Ascending aorta (tissue), 2 donors: Measurements from ENCODE around the gene PXYLP1. TPM values are rescaled to one million over a fixed set of nuclear protein-coding genes. Genes with fewer than 3 reads are reported as not detected.

Experiments
- DNase-seq, 2 donors: peaks; one replicate each; pipeline ENCODE4 v3.0.0-alpha.2; 2019; ENCODE audit warnings: low spot score in 2 of 2
- H3K27ac ChIP-seq, 2 donors: fragments of 200-600 bp; sonication (generic); one replicate each; pipeline ENCODE4 v1.5.1; 2016 to 2017; ENCODE audit warnings: mild to moderate bottlenecking in 1 of 2
- H3K27me3 ChIP-seq: fragments of 200-600 bp; sonication (generic); one replicate; pipeline ENCODE4 v1.5.1; 2017
- H3K36me3 ChIP-seq, 2 donors: fragments of 200-600 bp; sonication (generic); one replicate each; pipeline ENCODE4 v1.5.1; 2016
- H3K4me1 ChIP-seq, 2 donors: fragments of 200-600 bp; sonication (generic); one replicate each; pipeline ENCODE4 v1.5.1; 2016 to 2017; ENCODE audit warnings: mild to moderate bottlenecking in 1 of 2
- H3K4me3 ChIP-seq, 2 donors: fragments of 200-600 bp; sonication (generic); one replicate each; pipeline ENCODE4 v1.5.1; 2016 to 2017; ENCODE audit warnings: mild to moderate bottlenecking in 1 of 2
- H3K9me3 ChIP-seq, 2 donors: fragments of 200-600 bp; sonication (generic); one replicate each; pipeline ENCODE4 v1.5.1; 2016
- CTCF ChIP-seq, 3 experiments: fragments of 200-600 bp in 2 of 3; fragments of 450-650 bp in 1 of 3; sonication (generic) in 2 of 3; IDR thresholded peaks; one replicate each; pipeline ENCODE4 v1.5.1; 2016 to 2019; ENCODE audit warnings: antibody characterized with exemption in 3 of 3, mild to moderate bottlenecking in 1 of 3, moderate library complexity in 1 of 3
- intact Hi-C: fragments of 100-400 bp; cut with DNase I; formaldehyde crosslinking; loops from one replicate; pipeline ENCODE4 v1.15.1; 2023
- total RNA-seq: library from RNA; depleted of rRNA; stranded (reverse); fragments of >200 nt; gene quantifications from one replicate; pipeline ENCODE4 v1.1.0, GENCODE V29; 2016

Gene PXYLP1
- total RNA-seq, 1 donor from 2014 or later: 14.2 TPM

GRCh38 chr3:141259821-141260629, 28.4 kb downstream of the PXYLP1 start:
- H3K9me3 ChIP-seq: no peaks in the 10 kb centered on the region
- TF ChIP-seq CTCF (IDR thresholded peaks at IDR 0.05): no peak
- H3K4me1 ChIP-seq: peaks cover 0 to 8% of the 10 kb centered on the region in 2 donors
- intact Hi-C loops: no loop called here
- DNase-seq: no peak
- peak overlapping the region in 1 of 2 donors; percentile 65 for H3K27ac ChIP-seq
- H3K4me3 ChIP-seq: no peak overlapping the region
- H3K27me3 ChIP-seq: no peaks in the 10 kb centered on the region
- H3K36me3 ChIP-seq: no peaks in the 10 kb centered on the region

- intact Hi-C loops: no loop called here
- H3K27ac ChIP-seq: peak overlapping the region in 1 of 2 donors; percentile 65
- no peak for TF ChIP-seq CTCF (IDR thresholded peaks at IDR 0.05)
- H3K36me3 ChIP-seq: no peaks in the 10 kb centered on the region
- no peaks in the 10 kb centered on the region for H3K27me3 ChIP-seq
- no peaks in the 10 kb centered on the region for H3K9me3 ChIP-seq
- DNase-seq: no peak
- no peak overlapping the region for H3K4me3 ChIP-seq
- H3K4me1 ChIP-seq: peaks cover 0 to 8% of the 10 kb centered on the region in 2 donors
Measured at GRCh38 chr3:141260630-141260927, 29.0 kb downstream of the PXYLP1 start.

GRCh38 chr3:141261472-141262307, 30.1 kb downstream of the PXYLP1 start:
- Histone ChIP-seq H3K36me3 (no peaks in the 10 kb centered on the region), H3K27me3 (no peaks in the 10 kb centered on the region), H3K4me1 (peaks cover 0 to 8% of the 10 kb centered on the region in 2 donors), H3K4me3 (no peak overlapping the region), H3K27ac (peak overlapping the region; percentile 65 to 67), H3K9me3 (no peaks in the 10 kb centered on the region)
- intact Hi-C loops: loop anchor here (1.0 kb wide), 1 partner anchor 20 kb away; no protein-coding TSS in a partner anchor
- no peak for DNase-seq
- no peak for TF ChIP-seq CTCF (IDR thresholded peaks at IDR 0.05)

GRCh38 chr3:141262308-141262705, 30.7 kb downstream of the PXYLP1 start:
- TF ChIP-seq CTCF (IDR thresholded peaks at IDR 0.05): no peak
- H3K27ac ChIP-seq: peak overlapping the region; percentile 65 to 67
- H3K27me3 ChIP-seq: no peaks in the 10 kb centered on the region
- no peaks in the 10 kb centered on the region for H3K9me3 ChIP-seq
- H3K36me3 ChIP-seq: no peaks in the 10 kb centered on the region
- no peak overlapping the region for H3K4me3 ChIP-seq
- peak in 1 of 2 donors; percentile 81 for DNase-seq
- intact Hi-C loops: loop anchor here (1.0 kb wide), 1 partner anchor 21 kb away; no protein-coding TSS in a partner anchor
- peaks cover 0 to 8% of the 10 kb centered on the region in 2 donors for H3K4me1 ChIP-seq

- no peak for DNase-seq
- intact Hi-C loops: no loop called here
- no peaks in the 10 kb centered on the region for H3K27me3 ChIP-seq
- H3K27ac ChIP-seq: peak overlapping the region in 1 of 2 donors; percentile 27
- TF ChIP-seq CTCF (IDR thresholded peaks at IDR 0.05): no peak
- no peaks in the 10 kb centered on the region for H3K9me3 ChIP-seq
- H3K4me1 ChIP-seq: peaks cover 0 to 8% of the 10 kb centered on the region in 2 donors
- H3K36me3 ChIP-seq: no peaks in the 10 kb centered on the region
- H3K4me3 ChIP-seq: no peak overlapping the region
Measured at GRCh38 chr3:141266186-141266585, 34.6 kb downstream of the PXYLP1 start.
